AG10803 (cell line): Measurements from ENCODE around the gene FNIP1.

Experiments used
- DNase-seq: peaks from one replicate; pipeline ENCODE4 v3.0.0; 2010; ENCODE audit warnings: low read depth
- H3K4me3 ChIP-seq: 2 replicates; pipeline ENCODE4 v1.5.1; 2011; ENCODE audit warnings: mild to moderate bottlenecking, low read length, control low read depth
- CTCF ChIP-seq: conservative IDR thresholded peaks from 2 replicates; pipeline ENCODE4 v1.5.1; 2011; ENCODE audit warnings: mild to moderate bottlenecking, low read length, control low read depth, inconsistent platforms

Gene FNIP1

GRCh38 chr5:131773805-131774204 is 23.0 kb downstream of the FNIP1 start:
- no peak for DNase-seq
- no peak for TF ChIP-seq CTCF
- no peak overlapping the region for H3K4me3 ChIP-seq

- no peak for TF ChIP-seq CTCF
- H3K4me3 ChIP-seq, result no peak overlapping the region
- no peak for DNase-seq
Observed at GRCh38 chr5:131771692-131772091, 25.1 kb downstream of the FNIP1 start.

GRCh38 chr5:131769961-131770360 is 26.9 kb downstream of the FNIP1 start:
- H3K4me3 ChIP-seq, result no peak overlapping the region
- no peak for TF ChIP-seq CTCF
- no peak for DNase-seq

GRCh38 chr5:131769336-131769735 is 27.5 kb downstream of the FNIP1 start:
- no peak for TF ChIP-seq CTCF
- no peak for DNase-seq
- H3K4me3 ChIP-seq, result no peak overlapping the region

- TF ChIP-seq CTCF, result no peak
- no peak overlapping the region for H3K4me3 ChIP-seq
- no peak for DNase-seq
Observed at GRCh38 chr5:131767891-131768290, 28.9 kb downstream of the FNIP1 start.

GRCh38 chr5:131766689-131767088 is 30.1 kb downstream of the FNIP1 start:
- no peak overlapping the region for H3K4me3 ChIP-seq
- no peak for TF ChIP-seq CTCF
- DNase-seq, result no peak

GRCh38 chr5:131765261-131765660 is 31.6 kb downstream of the FNIP1 start:
- TF ChIP-seq CTCF, result no peak

More at GRCh38 chr5:131765261-131765660, 31.6 kb downstream of the FNIP1 start:
- no peak for DNase-seq
- H3K4me3 ChIP-seq, result no peak overlapping the region
